VCaP (cell line): Measurements from ENCODE around the gene RAB14.
"Not testable (repeated sequence)": the region's sequence is repeated elsewhere in the genome, so short reads cannot be mapped to it uniquely, and the experiment has no call there.

Experiments
- H3K27ac ChIP-seq: fragments of 450-650 bp; 2 replicates; pipeline ENCODE4 v1.5.1; 2017
- TF ChIP-seq, protein P1 (sequence below): fragments of 450-650 bp; conservative IDR thresholded peaks from 2 replicates; pipeline ENCODE4 v1.5.1; 2017; ENCODE audit warnings: mild to moderate bottlenecking, moderate library complexity

RAB14 gene

DNA sequence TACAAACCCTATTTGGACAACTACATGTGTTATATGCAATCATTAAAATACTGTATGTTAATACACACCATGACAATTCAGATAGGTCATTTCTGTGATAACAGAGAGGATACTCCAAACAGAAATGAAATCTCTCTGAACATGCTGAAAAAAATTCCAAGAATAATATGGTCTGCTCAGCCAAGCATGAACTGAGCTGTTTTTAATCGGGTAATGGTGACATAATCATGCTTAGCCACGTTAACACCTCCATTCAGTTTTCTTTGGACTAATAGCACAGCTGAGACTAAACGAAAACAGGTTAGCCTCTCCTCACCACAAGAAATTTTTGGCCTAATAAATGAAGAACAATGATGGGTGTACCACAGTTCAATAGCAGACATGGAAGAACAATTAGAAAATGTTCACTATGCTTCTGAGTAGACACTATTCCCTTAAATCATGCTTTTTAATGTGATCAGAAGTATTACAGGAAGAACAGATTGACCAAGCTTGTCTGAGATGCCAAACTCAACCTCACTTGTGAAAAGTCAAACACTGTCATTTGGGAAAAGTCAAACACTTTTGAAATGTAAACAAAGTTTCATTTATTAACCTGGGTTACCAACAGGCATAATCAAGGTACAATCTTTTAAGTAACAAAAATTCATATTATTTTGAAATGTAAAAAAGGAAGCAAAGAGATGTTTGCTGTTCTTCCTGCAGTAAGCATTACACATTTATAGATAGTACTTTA is 19.4 kb downstream of the RAB14 start:
- TF ChIP-seq, protein P1, sequence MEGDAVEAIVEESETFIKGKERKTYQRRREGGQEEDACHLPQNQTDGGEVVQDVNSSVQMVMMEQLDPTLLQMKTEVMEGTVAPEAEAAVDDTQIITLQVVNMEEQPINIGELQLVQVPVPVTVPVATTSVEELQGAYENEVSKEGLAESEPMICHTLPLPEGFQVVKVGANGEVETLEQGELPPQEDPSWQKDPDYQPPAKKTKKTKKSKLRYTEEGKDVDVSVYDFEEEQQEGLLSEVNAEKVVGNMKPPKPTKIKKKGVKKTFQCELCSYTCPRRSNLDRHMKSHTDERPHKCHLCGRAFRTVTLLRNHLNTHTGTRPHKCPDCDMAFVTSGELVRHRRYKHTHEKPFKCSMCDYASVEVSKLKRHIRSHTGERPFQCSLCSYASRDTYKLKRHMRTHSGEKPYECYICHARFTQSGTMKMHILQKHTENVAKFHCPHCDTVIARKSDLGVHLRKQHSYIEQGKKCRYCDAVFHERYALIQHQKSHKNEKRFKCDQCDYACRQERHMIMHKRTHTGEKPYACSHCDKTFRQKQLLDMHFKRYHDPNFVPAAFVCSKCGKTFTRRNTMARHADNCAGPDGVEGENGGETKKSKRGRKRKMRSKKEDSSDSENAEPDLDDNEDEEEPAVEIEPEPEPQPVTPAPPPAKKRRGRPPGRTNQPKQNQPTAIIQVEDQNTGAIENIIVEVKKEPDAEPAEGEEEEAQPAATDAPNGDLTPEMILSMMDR, result no peak
- no peak overlapping the region for H3K27ac ChIP-seq

DNA sequence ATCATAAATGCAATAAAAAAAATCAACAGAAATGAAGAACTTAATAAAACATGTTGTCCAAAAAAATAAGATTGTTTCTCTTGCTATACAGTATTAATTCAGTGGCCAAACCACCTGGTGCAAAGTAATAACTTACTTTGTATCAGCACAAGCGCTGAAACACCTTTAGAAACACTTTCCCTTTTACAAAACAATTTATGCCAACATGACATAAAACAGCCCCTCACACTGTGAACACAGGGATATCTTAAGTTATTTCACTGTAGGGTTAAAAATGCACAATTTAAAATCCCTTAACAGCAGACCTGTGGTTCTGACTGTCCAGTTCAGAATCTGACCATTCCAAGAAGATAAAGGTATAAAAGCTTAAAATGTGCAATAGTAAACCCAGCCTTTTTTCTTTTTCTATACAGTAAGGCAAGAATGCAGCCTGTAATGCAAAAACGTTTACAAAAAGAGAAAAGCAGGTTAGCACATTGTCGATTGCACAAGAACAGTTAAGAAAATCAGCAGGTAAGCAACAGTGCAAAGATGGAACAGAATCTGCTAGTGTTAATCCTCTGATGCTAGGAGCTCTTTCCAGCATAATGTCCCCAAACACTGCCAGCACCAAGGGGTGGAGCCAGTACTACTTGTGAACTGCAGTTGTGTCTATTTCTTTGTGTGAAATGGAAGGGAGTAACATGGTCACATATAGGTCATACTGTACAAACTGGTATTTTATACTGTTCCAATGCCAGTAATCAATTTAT is 21.6 kb downstream of the RAB14 start:
- H3K27ac ChIP-seq, result no peak overlapping the region
- TF ChIP-seq, protein P1, result no peak

DNA sequence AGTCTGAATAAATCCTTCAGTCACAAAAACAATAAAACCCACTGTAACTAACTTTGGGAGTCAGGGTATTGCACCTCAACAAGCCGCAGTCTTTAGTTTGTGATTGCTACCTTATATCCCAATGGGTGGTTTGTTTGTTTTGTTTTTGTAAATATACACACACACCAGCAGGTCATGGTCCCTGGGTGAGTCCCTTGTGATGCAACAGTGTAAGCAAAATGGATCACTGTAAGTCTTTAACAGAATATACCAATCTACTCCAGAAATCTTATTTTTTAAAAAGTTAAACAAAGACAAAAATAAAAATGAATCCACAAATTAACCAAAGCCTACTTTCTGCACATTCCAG is 22.3 kb downstream of the RAB14 start:
- H3K27ac ChIP-seq, result not testable (repeated sequence)

DNA sequence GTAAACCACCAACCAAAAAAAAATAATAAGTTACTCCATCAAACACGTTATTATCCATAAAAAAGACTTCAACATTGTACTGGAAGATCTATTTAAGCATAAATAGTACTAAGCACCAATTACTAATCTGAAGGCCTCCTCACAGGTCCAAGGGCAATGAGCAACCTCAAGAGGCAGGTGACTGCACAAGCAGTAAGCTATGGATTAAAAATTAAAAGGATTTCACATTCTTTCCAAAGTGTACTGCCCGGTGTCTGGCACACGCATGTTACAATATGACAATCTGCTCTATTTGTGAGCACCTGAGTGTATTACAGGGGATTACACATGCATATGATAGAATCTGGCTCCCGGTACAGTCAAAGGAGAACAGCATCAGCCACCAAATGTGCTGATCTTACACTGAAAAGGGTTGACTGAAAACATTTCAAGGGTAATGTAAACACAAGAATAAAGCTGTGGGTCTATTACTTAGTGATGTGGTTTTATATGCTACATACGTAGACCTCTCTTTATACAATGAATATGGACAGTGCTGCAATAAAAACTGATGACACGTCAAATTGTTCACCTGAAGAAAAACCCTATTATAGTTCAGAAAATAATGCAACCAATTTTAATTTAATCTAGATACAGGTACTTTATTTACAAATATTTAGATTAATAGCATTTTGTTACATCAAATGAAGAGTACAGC is 22.8 kb downstream of the RAB14 start:
- TF ChIP-seq, protein P1, result no peak
- no peak overlapping the region for H3K27ac ChIP-seq

- TF ChIP-seq, protein P1, result no peak
- no peak overlapping the region for H3K27ac ChIP-seq
Observed at GRCh38 chr9:121173501-121173900, 28.2 kb downstream of the RAB14 start.

DNA sequence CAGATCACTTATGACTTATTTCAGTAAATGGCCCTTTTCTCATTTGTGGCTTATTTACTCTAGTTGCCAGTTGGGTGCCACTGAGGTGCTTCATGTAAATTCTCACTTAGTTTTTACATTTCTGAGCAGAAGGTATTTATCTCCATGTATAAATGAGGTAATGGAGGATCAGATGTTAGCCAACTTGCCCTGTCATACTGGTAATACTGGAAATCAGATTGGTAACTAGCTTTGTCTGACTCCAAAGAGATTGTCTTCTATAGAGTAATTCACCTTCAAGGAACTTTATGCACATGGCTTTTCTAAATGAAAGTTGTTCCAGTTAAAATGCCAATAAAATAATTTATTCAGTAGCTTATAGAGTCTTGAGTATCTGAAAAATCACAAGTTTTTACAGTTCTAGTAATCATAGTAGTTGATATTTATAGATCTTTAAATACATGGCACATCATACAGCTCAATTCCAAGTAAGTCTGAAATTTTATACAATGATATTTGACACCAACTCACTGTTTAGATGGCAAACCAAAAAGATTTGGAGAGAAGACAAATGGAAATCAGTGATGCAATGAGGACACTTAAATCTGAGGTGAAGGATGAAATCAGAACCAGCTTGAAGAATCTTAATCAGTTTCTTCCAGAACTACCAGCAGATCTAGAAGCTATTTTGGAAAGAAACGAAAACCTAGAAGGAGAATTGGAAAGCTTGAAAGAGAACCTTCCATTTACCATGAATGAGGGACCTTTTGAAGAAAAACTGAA is 28.8 kb downstream of the RAB14 start:
- no peak overlapping the region for H3K27ac ChIP-seq
- TF ChIP-seq, protein P1, result no peak

DNA sequence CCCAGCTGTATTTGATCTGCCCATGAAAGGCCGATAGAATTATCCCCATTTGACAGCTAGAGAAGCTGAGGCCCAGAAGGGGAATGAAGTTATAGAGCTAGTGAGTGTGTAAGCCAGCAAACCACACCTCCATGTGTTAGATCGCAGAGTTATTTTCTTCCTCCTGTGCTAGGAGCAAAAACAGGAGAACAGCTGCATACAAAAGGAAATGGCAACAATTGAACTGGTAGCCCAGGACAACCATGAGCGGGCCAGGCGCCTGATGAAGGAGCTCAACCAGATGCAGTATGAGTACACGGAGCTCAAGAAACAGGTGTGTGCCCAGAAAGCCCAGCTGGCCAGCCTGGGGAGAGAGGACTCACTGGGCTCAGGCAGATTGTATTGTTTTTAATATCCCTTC is 30.4 kb downstream of the RAB14 start:
- no peak overlapping the region for H3K27ac ChIP-seq
- TF ChIP-seq, protein P1, result no peak
